ENCODE data around the gene DUOXA2. TPM values are rescaled to one million over a fixed set of nuclear protein-coding genes. Genes with fewer than 3 reads are reported as not detected.
"Not testable (repeated sequence)": the region's sequence is repeated elsewhere in the genome, so short reads cannot be mapped to it uniquely, and the experiment has no call there.

Gene DUOXA2
- polyA plus RNA-seq (not detected in 3 replicates), polyA minus RNA-seq (not detected in 3 replicates)
- not detected for polyA plus RNA-seq (2011; ENCODE audit: low read depth)
- polyA plus RNA-seq (2011; cell fraction: cytosol; rRNA removed) = not detected in 2 replicates
- not detected in 2 replicates for polyA plus RNA-seq (2011; cell fraction: nucleus; rRNA removed)
- polyA plus RNA-seq (2012; ENCODE audit: low replicate concordance) = 0.19 and 0.78 TPM in 2 replicates
- polyA minus RNA-seq (2011; cell fraction: cytosol; rRNA and poly(A)+ RNA removed) = not detected
- not detected in 2 replicates for polyA minus RNA-seq (2011; cell fraction: nucleus; rRNA and poly(A)+ RNA removed)

DNA sequence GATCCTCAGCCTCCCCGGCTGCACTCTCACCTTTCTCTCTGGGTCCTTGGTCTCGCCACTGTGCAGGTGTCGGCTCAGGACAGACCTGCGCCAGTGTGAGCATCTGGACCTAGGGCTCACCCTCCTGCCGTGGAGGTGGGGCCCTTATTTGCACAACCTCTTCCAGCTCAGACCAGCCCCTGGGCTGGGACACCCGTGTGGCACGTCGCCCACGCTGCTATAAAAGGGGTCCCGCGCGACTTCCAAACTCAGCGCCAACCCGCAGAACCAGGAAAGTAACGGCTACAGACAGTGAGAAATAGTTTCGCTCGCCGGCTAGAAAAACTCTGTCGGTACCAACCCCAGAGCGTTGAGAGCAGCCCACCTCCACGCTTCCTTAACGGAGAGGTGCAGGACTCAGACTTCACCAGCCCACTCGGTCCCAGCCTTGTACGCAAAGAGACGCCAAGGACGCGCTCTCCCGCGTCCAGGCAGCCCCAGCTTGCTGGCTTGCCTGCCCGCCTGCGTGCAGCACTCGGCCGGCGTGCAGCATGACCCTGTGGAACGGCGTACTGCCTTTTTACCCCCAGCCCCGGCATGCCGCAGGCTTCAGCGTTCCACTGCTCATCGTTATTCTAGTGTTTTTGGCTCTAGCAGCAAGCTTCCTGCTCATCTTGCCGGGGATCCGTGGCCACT is at the start of gene DUOXA2, which contains the start of gene DUOX2:
Gene DUOXA2, plus strand, starts transcription at position 251 of the 675 bp plus-strand sequence. Its CDS starts 280 bp downstream, at position 531.
Gene DUOX2, minus strand, starts transcription at position 97 of the 675 bp plus-strand sequence. CDS start 761 bp downstream, outside the sequence.
- H3K4me2 ChIP-seq (ENCODE audit: control insufficient read depth, extremely low read depth, insufficient read depth, low read depth, low read length) = peak within 1 kb of the TSS; percentile 73
- peaks cover 5% of the 10 kb centered on the region for H4K20me1 ChIP-seq (ENCODE audit: control insufficient read depth, extremely low read depth, insufficient read depth, low read length)
- TF ChIP-seq EZH2 (IDR thresholded peaks at IDR 0.05; ENCODE audit: low read length) = no peak
- TF ChIP-seq, protein P1, sequence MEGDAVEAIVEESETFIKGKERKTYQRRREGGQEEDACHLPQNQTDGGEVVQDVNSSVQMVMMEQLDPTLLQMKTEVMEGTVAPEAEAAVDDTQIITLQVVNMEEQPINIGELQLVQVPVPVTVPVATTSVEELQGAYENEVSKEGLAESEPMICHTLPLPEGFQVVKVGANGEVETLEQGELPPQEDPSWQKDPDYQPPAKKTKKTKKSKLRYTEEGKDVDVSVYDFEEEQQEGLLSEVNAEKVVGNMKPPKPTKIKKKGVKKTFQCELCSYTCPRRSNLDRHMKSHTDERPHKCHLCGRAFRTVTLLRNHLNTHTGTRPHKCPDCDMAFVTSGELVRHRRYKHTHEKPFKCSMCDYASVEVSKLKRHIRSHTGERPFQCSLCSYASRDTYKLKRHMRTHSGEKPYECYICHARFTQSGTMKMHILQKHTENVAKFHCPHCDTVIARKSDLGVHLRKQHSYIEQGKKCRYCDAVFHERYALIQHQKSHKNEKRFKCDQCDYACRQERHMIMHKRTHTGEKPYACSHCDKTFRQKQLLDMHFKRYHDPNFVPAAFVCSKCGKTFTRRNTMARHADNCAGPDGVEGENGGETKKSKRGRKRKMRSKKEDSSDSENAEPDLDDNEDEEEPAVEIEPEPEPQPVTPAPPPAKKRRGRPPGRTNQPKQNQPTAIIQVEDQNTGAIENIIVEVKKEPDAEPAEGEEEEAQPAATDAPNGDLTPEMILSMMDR (optimal IDR thresholded peaks at IDR 0.05 in 1 of 3, IDR thresholded peaks at IDR 0.05 in 1 of 3, conservative IDR thresholded peaks at IDR 0.05 in 1 of 3; ENCODE audit: extremely low read depth in 1 of 3, insufficient read depth in 2 of 3, low read length in 3 of 3) = no peak
- no peaks in the 10 kb centered on the region for H3K9me1 ChIP-seq (ENCODE audit: control insufficient read depth, extremely low read depth, insufficient read depth, low read length)
- H3K4me3 ChIP-seq (ENCODE audit: control insufficient read depth in 2 of 3, extremely low read depth in 1 of 3, insufficient read depth in 2 of 3, low read depth in 1 of 3, low read length in 3 of 3) = peak within 1 kb of the TSS in 2 of 3 experiments; percentile 19 to 40
- no peaks in the 10 kb centered on the region for H3K79me2 ChIP-seq (ENCODE audit: control insufficient read depth, insufficient read depth, low read length)
- no peak within 1 kb of the TSS for H3K27ac ChIP-seq (ENCODE audit: control insufficient read depth, insufficient read depth, low read length)
- DNase-seq (ENCODE audit: low read depth, low spot score) (no peak), FAIRE-seq (no peak)
- H3K36me3 ChIP-seq (ENCODE audit: control insufficient read depth in 2 of 2, extremely low read depth in 1 of 2, insufficient read depth in 2 of 2, low read length in 2 of 2) = no peaks in the 10 kb centered on the region
- H3K27me3 ChIP-seq (ENCODE audit: control insufficient read depth, extremely low read depth, insufficient read depth, low read length) = peaks cover 80% of the 10 kb centered on the region
- H3K9me3 ChIP-seq (ENCODE audit: control insufficient read depth, low read depth, low read length) = no peaks in the 10 kb centered on the region
- H3K9ac ChIP-seq (ENCODE audit: control insufficient read depth, extremely low read depth, insufficient read depth, low read length) = no peak within 1 kb of the TSS
- dilution Hi-C loops (cut with MboI; ENCODE audit: extremely low pct_ligation_motif_present, low sequenced_read_pairs) = no loop called here
- H3K4me1 ChIP-seq (ENCODE audit: control insufficient read depth, extremely low read depth, insufficient read depth, low read length) = peaks cover 14% of the 10 kb centered on the region
- no peak within 1 kb of the TSS for H2AFZ ChIP-seq (ENCODE audit: control insufficient read depth, low read length)

DNA sequence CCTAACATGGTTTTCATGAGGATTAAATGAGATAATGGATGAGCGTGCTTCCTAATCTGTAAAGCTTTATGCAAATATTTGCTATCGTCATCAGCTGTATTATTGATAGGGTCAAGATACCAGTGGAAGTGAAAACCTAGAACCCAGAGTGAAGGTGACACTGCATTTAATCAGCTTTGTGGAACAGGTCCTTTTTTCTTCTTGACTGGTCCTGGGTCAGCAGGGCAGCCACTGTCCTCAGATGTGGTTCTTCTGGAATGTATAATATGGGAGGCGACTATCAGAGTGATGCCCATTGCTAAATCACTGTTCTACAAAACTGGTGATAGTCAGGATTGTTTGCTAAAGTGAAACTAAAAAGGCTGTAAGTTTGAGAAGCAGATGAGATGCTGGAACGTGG is 49.7 kb upstream of the DUOXA2 start:
- Histone ChIP-seq H4K20me1 (ENCODE audit: control insufficient read depth, extremely low read depth, insufficient read depth, low read length) (no peaks in the 10 kb centered on the region), H3K4me1 (ENCODE audit: control insufficient read depth, extremely low read depth, insufficient read depth, low read length) (peaks cover 11% of the 10 kb centered on the region), H3K4me3 (ENCODE audit: control insufficient read depth in 2 of 3, extremely low read depth in 1 of 3, insufficient read depth in 2 of 3, low read depth in 1 of 3, low read length in 3 of 3) (no peak overlapping the region), H3K79me2 (ENCODE audit: control insufficient read depth, insufficient read depth, low read length) (no peaks in the 10 kb centered on the region), H3K9me1 (ENCODE audit: control insufficient read depth, extremely low read depth, insufficient read depth, low read length) (no peaks in the 10 kb centered on the region), H3K27me3 (ENCODE audit: control insufficient read depth, extremely low read depth, insufficient read depth, low read length) (no peaks in the 10 kb centered on the region), H2AFZ (ENCODE audit: control insufficient read depth, low read length) (no peak overlapping the region), H3K36me3 (ENCODE audit: control insufficient read depth in 2 of 2, extremely low read depth in 1 of 2, insufficient read depth in 2 of 2, low read length in 2 of 2) (peaks cover 0 to under 1% of the 10 kb centered on the region in 2 experiments), H3K9me3 (ENCODE audit: control insufficient read depth, low read depth, low read length) (no peaks in the 10 kb centered on the region), H3K27ac (ENCODE audit: control insufficient read depth, insufficient read depth, low read length) (no peak overlapping the region), H3K9ac (ENCODE audit: control insufficient read depth, extremely low read depth, insufficient read depth, low read length) (no peak overlapping the region), H3K4me2 (ENCODE audit: control insufficient read depth, extremely low read depth, insufficient read depth, low read depth, low read length) (no peak overlapping the region)
- dilution Hi-C loops (cut with MboI; ENCODE audit: extremely low pct_ligation_motif_present, low sequenced_read_pairs) = no loop called here
- DNase-seq (ENCODE audit: low read depth, low spot score) (no peak), FAIRE-seq (no peak)
- no peak for TF ChIP-seq EZH2 (IDR thresholded peaks at IDR 0.05; ENCODE audit: low read length)
- TF ChIP-seq, protein P1 (optimal IDR thresholded peaks at IDR 0.05 in 1 of 3, IDR thresholded peaks at IDR 0.05 in 1 of 3, conservative IDR thresholded peaks at IDR 0.05 in 1 of 3; ENCODE audit: extremely low read depth in 1 of 3, insufficient read depth in 2 of 3, low read length in 3 of 3) = no peak

GRCh38 chr15:45069942-45070360 is 44.2 kb upstream of the DUOXA2 start:
- peaks cover 13% of the 10 kb centered on the region for H3K4me1 ChIP-seq (ENCODE audit: control insufficient read depth, extremely low read depth, insufficient read depth, low read length)
- H3K79me2 ChIP-seq (ENCODE audit: control insufficient read depth, insufficient read depth, low read length); H3K9me3 ChIP-seq (ENCODE audit: control insufficient read depth, low read depth, low read length); H2AFZ ChIP-seq (ENCODE audit: control insufficient read depth, low read length); dilution Hi-C loops (cut with MboI; ENCODE audit: extremely low pct_ligation_motif_present, low sequenced_read_pairs); H3K27me3 ChIP-seq (ENCODE audit: control insufficient read depth, extremely low read depth, insufficient read depth, low read length); H3K27ac ChIP-seq (ENCODE audit: control insufficient read depth, insufficient read depth, low read length); H4K20me1 ChIP-seq (ENCODE audit: control insufficient read depth, extremely low read depth, insufficient read depth, low read length); H3K4me2 ChIP-seq (ENCODE audit: control insufficient read depth, extremely low read depth, insufficient read depth, low read depth, low read length); H3K9ac ChIP-seq (ENCODE audit: control insufficient read depth, extremely low read depth, insufficient read depth, low read length); H3K4me3 ChIP-seq (ENCODE audit: control insufficient read depth in 2 of 3, extremely low read depth in 1 of 3, insufficient read depth in 2 of 3, low read depth in 1 of 3, low read length in 3 of 3); H3K9me1 ChIP-seq (ENCODE audit: control insufficient read depth, extremely low read depth, insufficient read depth, low read length); DNase-seq (ENCODE audit: low read depth, low spot score); H3K36me3 ChIP-seq (ENCODE audit: control insufficient read depth in 2 of 2, extremely low read depth in 1 of 2, insufficient read depth in 2 of 2, low read length in 2 of 2): not testable (repeated sequence)
- peak; percentile 88 for FAIRE-seq

All from keratinocyte (primary cell).